Keratinocyte (primary cell): ENCODE data around the gene RXRA. TPM values are rescaled to one million over a fixed set of nuclear protein-coding genes. Genes with fewer than 3 reads are reported as not detected.

Experiments
- DNase-seq: peaks from one replicate; pipeline ENCODE4 v3.0.0-alpha.2; 2011; ENCODE audit warnings: low read depth, missing footprints, low spot score
- FAIRE-seq: peaks from 2 replicates; lab custom pipeline; 2011; peaks lifted over from hg19 to GRCh38; lab: Jason Lieb, UNC
- H2AFZ ChIP-seq: 2 replicates; pipeline ENCODE4 v1.6.0; 2012; ENCODE audit warnings: low read length, control low read depth, inconsistent platforms; ENCODE audit not compliant: control insufficient read depth
- H3K27ac ChIP-seq: 2 replicates; pipeline ENCODE4 v1.5.1; 2011; ENCODE audit warnings: low read length; ENCODE audit not compliant: control insufficient read depth, insufficient read depth
- H3K27me3 ChIP-seq: 3 replicates; pipeline ENCODE4 v1.6.0; 2011; ENCODE audit warnings: low read length; ENCODE audit not compliant: control insufficient read depth, insufficient read depth; ENCODE audit errors: extremely low read depth
- H3K36me3 ChIP-seq, 2 experiments: 2 replicates in 1 of 2; 3 replicates in 1 of 2; pipeline ENCODE4 v1.5.1; 2011; ENCODE audit warnings: low read length in 2 of 2, mild to moderate bottlenecking in 1 of 2; ENCODE audit not compliant: control insufficient read depth in 2 of 2, insufficient read depth in 2 of 2; ENCODE audit errors: extremely low read depth in 1 of 2
- H3K4me1 ChIP-seq: 3 replicates; pipeline ENCODE4 v1.5.1; 2011; ENCODE audit warnings: low read length; ENCODE audit not compliant: control insufficient read depth, insufficient read depth; ENCODE audit errors: extremely low read depth
- H3K4me2 ChIP-seq: 3 replicates; pipeline ENCODE4 v1.6.0; 2011; ENCODE audit warnings: low read depth, low read length; ENCODE audit not compliant: control insufficient read depth, insufficient read depth; ENCODE audit errors: extremely low read depth
- H3K4me3 ChIP-seq, 3 experiments: fragments of 200-600 bp in 1 of 3; sonication (generic) in 1 of 3; 2 replicates in 2 of 3; 3 replicates in 1 of 3; pipeline ENCODE4 v1.5.1; 2011 to 2016; ENCODE audit warnings: low read length in 3 of 3, mild to moderate bottlenecking in 3 of 3, control low read depth in 2 of 3, inconsistent platforms in 1 of 3, low read depth in 1 of 3, mixed read lengths in 1 of 3, mixed run types in 1 of 3, moderate library complexity in 1 of 3; ENCODE audit not compliant: control insufficient read depth in 2 of 3, insufficient read depth in 2 of 3; ENCODE audit errors: extremely low read depth in 1 of 3
- H3K79me2 ChIP-seq: 2 replicates; pipeline ENCODE4 v1.6.0; 2012; ENCODE audit warnings: low read length; ENCODE audit not compliant: control insufficient read depth, insufficient read depth
- H3K9ac ChIP-seq: 3 replicates; pipeline ENCODE4 v1.6.0; 2011; ENCODE audit warnings: low read length; ENCODE audit not compliant: control insufficient read depth, insufficient read depth; ENCODE audit errors: extremely low read depth
- H3K9me1 ChIP-seq: 3 replicates; pipeline ENCODE4 v1.6.0; 2011; ENCODE audit warnings: low read length; ENCODE audit not compliant: control insufficient read depth, insufficient read depth; ENCODE audit errors: extremely low read depth
- H3K9me3 ChIP-seq: 2 replicates; pipeline ENCODE4 v1.5.1; 2012; ENCODE audit warnings: low read depth, low read length; ENCODE audit not compliant: control insufficient read depth
- H4K20me1 ChIP-seq: 3 replicates; pipeline ENCODE4 v1.6.0; 2011; ENCODE audit warnings: low read length; ENCODE audit not compliant: control insufficient read depth, insufficient read depth; ENCODE audit errors: extremely low read depth
- CTCF ChIP-seq, 3 experiments: IDR thresholded peaks in 1 of 3; conservative IDR thresholded peaks in 1 of 3; optimal IDR thresholded peaks in 1 of 3; 2 replicates in 2 of 3; 3 replicates in 1 of 3; pipeline versions ENCODE3 to v1.5.1; 2011; ENCODE audit warnings: low read length in 3 of 3, mild to moderate bottlenecking in 3 of 3, moderate library complexity in 2 of 3, control low read depth in 1 of 3, inconsistent platforms in 1 of 3; ENCODE audit not compliant: insufficient read depth in 2 of 3; ENCODE audit errors: extremely low read depth in 1 of 3
- EZH2 ChIP-seq: IDR thresholded peaks from one replicate; pipeline ENCODE4 v1.6.1; 2012; ENCODE audit warnings: inconsistent platforms, mild to moderate bottlenecking, low read length, moderate library complexity
- dilution Hi-C: fragments of 300-500 bp; cut with MboI; formaldehyde crosslinking; loops from one replicate; pipeline ENCODE4 v1.7.0; 2020; ENCODE audit warnings: low sequenced_read_pairs; ENCODE audit not compliant: extremely low pct_ligation_motif_present
- polyA plus RNA-seq, 5 experiments: library from polyadenylated mRNA; depleted of rRNA in 3 of 5; stranded (reverse) in 3 of 5; stranded (forward) in 1 of 5; unstranded in 1 of 5; fragments of >200 nt; gene quantifications; 1 replicate in 1 of 5; 2 replicates in 3 of 5; 3 replicates in 1 of 5; pipeline versions ENCODE4 v1.2.1 to v1.2.3, GENCODE V29; 2011 to 2012; ENCODE audit warnings: missing spikeins in 2 of 5, low read depth in 1 of 5, low replicate concordance in 1 of 5

RXRA gene
- polyA plus RNA-seq, 1 donor (not counting 4 experiments of a cell fraction or from before 2014, with no cell fraction given), result 9.7 TPM

GRCh38 chr9:134369416-134370212 lies 43.4 kb downstream of the RXRA start:
- no peaks in the 10 kb centered on the region for H3K9me1 ChIP-seq
- H2AFZ ChIP-seq, result no peak overlapping the region
- no peaks in the 10 kb centered on the region for H3K36me3 ChIP-seq
- FAIRE-seq (peak; percentile 82), DNase-seq (no peak)
- peak overlapping the region; percentile 28 for H3K9ac ChIP-seq
- peaks cover 79% of the 10 kb centered on the region for H3K4me1 ChIP-seq
- peak overlapping the region; percentile 45 for H3K4me2 ChIP-seq
- no peaks in the 10 kb centered on the region for H3K27me3 ChIP-seq
- dilution Hi-C loops, result no loop called here
- peak overlapping the region; percentile 4 for H3K27ac ChIP-seq
- H3K79me2 ChIP-seq, result peaks cover 64% of the 10 kb centered on the region
- TF ChIP-seq EZH2, result no peak
- TF ChIP-seq CTCF (optimal IDR thresholded peaks at IDR 0.05 in 1 of 3, IDR thresholded peaks at IDR 0.05 in 1 of 3, conservative IDR thresholded peaks at IDR 0.05 in 1 of 3; ENCODE audit: extremely low read depth in 1 of 3, insufficient read depth in 2 of 3, low read length in 3 of 3), result no peak
- H3K4me3 ChIP-seq, result no peak overlapping the region
- no peaks in the 10 kb centered on the region for H3K9me3 ChIP-seq
- peaks cover 4% of the 10 kb centered on the region for H4K20me1 ChIP-seq

- Histone ChIP-seq H3K4me1 (peaks cover 84% of the 10 kb centered on the region), H3K4me3 (no peak overlapping the region), H4K20me1 (peaks cover 4% of the 10 kb centered on the region), H3K9me1 (no peaks in the 10 kb centered on the region), H3K9ac (peak overlapping the region; percentile 28), H3K9me3 (no peaks in the 10 kb centered on the region), H3K79me2 (peaks cover 69% of the 10 kb centered on the region), H3K4me2 (no peak overlapping the region), H3K27ac (peak overlapping the region; percentile 4), H3K36me3 (no peaks in the 10 kb centered on the region), H2AFZ (no peak overlapping the region), H3K27me3 (no peaks in the 10 kb centered on the region)
- dilution Hi-C loops, result no loop called here
- FAIRE-seq, result no peak
- TF ChIP-seq EZH2, result no peak
- no peak for TF ChIP-seq CTCF (optimal IDR thresholded peaks at IDR 0.05 in 1 of 3, IDR thresholded peaks at IDR 0.05 in 1 of 3, conservative IDR thresholded peaks at IDR 0.05 in 1 of 3; ENCODE audit: extremely low read depth in 1 of 3, insufficient read depth in 2 of 3, low read length in 3 of 3)
- no peak for DNase-seq
Measured at GRCh38 chr9:134370213-134370492, 43.9 kb downstream of the RXRA start.
